Measurements from ENCODE around the gene FZD8. TPM values are rescaled to one million over a fixed set of nuclear protein-coding genes. Genes with fewer than 3 reads are reported as not detected.

FZD8 gene, protein sequence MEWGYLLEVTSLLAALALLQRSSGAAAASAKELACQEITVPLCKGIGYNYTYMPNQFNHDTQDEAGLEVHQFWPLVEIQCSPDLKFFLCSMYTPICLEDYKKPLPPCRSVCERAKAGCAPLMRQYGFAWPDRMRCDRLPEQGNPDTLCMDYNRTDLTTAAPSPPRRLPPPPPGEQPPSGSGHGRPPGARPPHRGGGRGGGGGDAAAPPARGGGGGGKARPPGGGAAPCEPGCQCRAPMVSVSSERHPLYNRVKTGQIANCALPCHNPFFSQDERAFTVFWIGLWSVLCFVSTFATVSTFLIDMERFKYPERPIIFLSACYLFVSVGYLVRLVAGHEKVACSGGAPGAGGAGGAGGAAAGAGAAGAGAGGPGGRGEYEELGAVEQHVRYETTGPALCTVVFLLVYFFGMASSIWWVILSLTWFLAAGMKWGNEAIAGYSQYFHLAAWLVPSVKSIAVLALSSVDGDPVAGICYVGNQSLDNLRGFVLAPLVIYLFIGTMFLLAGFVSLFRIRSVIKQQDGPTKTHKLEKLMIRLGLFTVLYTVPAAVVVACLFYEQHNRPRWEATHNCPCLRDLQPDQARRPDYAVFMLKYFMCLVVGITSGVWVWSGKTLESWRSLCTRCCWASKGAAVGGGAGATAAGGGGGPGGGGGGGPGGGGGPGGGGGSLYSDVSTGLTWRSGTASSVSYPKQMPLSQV
- total RNA-seq (2021) (9.9 to 13.7 TPM (median 10.1 TPM) in 3 replicates), Bru-seq, nascent RNA (percentile 70 among the genes with signal in this experiment)
- long read RNA-seq, experiment 1 = 0 reads
- long read RNA-seq, experiment 2, full-length matches to known transcripts = 17 of 17 reads
- long read RNA-seq, experiment 2, partial matches to known transcripts = 0 of 17 reads
- long read RNA-seq, experiment 2, other reads (novel, unspliced or antisense) = 0 of 17 reads
- long read RNA-seq, experiment 3, full-length matches to known transcripts = 1 of 1 reads
- long read RNA-seq, experiment 3, partial matches to known transcripts = 0 of 1 reads
- long read RNA-seq, experiment 3, other reads (novel, unspliced or antisense) = 0 of 1 reads

GRCh38 chr10:35642035-35642792 lies at the start of gene FZD8:
FZD8 (minus strand) TSS chr10:35642296; CDS start chr10:35641429, 867 bp downstream.
- Mint-ChIP-seq H3K36me3 (peaks cover 1% of the 10 kb centered on the region; the same call in 1 of the 2 replicates), H3K4me3 (peak within 1 kb of the TSS; percentile 77), H3K27me3 (ENCODE audit: low read depth) (peaks cover 40% of the 10 kb centered on the region), H3K4me1 (peaks cover 28% of the 10 kb centered on the region), H3K9me3 (peaks cover 1% of the 10 kb centered on the region), H3K27ac (no peak within 1 kb of the TSS)
- ATAC-seq (peak; percentile 73), DNase-seq (ENCODE audit: low spot score) (peak; percentile 92)
- POLR2A ChIA-PET = no interaction called here
- CTCF ChIA-PET = no interaction called here
- TF ChIP-seq CREM (CRISPR knock-in tag; IDR thresholded peaks at IDR 0.05) = no peak
- TF ChIP-seq E2F5 (CRISPR knock-in tag; IDR thresholded peaks at IDR 0.05) = peak; percentile 56; the same call in 1 of the 2 replicates
- no peak for TF ChIP-seq GRHL2 (CRISPR knock-in tag; IDR thresholded peaks at IDR 0.05; ENCODE audit: insufficient replicate concordance, severe bottlenecking)
- TF ChIP-seq, protein P1, sequence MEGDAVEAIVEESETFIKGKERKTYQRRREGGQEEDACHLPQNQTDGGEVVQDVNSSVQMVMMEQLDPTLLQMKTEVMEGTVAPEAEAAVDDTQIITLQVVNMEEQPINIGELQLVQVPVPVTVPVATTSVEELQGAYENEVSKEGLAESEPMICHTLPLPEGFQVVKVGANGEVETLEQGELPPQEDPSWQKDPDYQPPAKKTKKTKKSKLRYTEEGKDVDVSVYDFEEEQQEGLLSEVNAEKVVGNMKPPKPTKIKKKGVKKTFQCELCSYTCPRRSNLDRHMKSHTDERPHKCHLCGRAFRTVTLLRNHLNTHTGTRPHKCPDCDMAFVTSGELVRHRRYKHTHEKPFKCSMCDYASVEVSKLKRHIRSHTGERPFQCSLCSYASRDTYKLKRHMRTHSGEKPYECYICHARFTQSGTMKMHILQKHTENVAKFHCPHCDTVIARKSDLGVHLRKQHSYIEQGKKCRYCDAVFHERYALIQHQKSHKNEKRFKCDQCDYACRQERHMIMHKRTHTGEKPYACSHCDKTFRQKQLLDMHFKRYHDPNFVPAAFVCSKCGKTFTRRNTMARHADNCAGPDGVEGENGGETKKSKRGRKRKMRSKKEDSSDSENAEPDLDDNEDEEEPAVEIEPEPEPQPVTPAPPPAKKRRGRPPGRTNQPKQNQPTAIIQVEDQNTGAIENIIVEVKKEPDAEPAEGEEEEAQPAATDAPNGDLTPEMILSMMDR (IDR thresholded peaks at IDR 0.05) = no peak
- TF ChIP-seq ERG (CRISPR knock-in tag; IDR thresholded peaks at IDR 0.05) = no peak
- no peak for TF ChIP-seq RELA (CRISPR knock-in tag; IDR thresholded peaks at IDR 0.05; ENCODE audit: borderline replicate concordance)
- no peak for TF ChIP-seq EMX1 (CRISPR knock-in tag; IDR thresholded peaks at IDR 0.05)
- no peak for TF ChIP-seq ZNF232 (CRISPR knock-in tag; IDR thresholded peaks at IDR 0.05)
- TF ChIP-seq HMGXB4 (CRISPR knock-in tag; IDR thresholded peaks at IDR 0.05) = no peak; the same call in 1 of the 2 replicates
- TF ChIP-seq RORB (CRISPR knock-in tag; IDR thresholded peaks at IDR 0.05) = no peak
- 0 out of 2 replicates have a peak, but pooled peaks have one; percentile 14 for TF ChIP-seq ESRRA (CRISPR knock-in tag; IDR thresholded peaks at IDR 0.05; ENCODE audit: borderline replicate concordance)
- no peak for TF ChIP-seq KAT7 (CRISPR knock-in tag; IDR thresholded peaks at IDR 0.05; ENCODE audit: borderline replicate concordance)
- no peak for TF ChIP-seq ZNF416 (CRISPR knock-in tag; IDR thresholded peaks at IDR 0.05)
- peak; percentile 26; the same call in 1 of the 2 replicates for TF ChIP-seq FOXK1 (CRISPR knock-in tag; IDR thresholded peaks at IDR 0.05)
- no peak for TF ChIP-seq MXD4 (CRISPR knock-in tag; IDR thresholded peaks at IDR 0.05; ENCODE audit: borderline replicate concordance)
- peak; percentile 87 for TF ChIP-seq ZNF423 (CRISPR knock-in tag; IDR thresholded peaks at IDR 0.05)
- TF ChIP-seq MYBL2 (CRISPR knock-in tag; IDR thresholded peaks at IDR 0.05) = peak; percentile 46; the same call in 1 of the 2 replicates
- TF ChIP-seq E2F1 (CRISPR knock-in tag; IDR thresholded peaks at IDR 0.05) = no peak
- no peak for TF ChIP-seq ZBTB43 (CRISPR knock-in tag; IDR thresholded peaks at IDR 0.05)
- TF ChIP-seq USF1 (CRISPR knock-in tag; IDR thresholded peaks at IDR 0.05) = no peak
- TF ChIP-seq, protein P2, sequence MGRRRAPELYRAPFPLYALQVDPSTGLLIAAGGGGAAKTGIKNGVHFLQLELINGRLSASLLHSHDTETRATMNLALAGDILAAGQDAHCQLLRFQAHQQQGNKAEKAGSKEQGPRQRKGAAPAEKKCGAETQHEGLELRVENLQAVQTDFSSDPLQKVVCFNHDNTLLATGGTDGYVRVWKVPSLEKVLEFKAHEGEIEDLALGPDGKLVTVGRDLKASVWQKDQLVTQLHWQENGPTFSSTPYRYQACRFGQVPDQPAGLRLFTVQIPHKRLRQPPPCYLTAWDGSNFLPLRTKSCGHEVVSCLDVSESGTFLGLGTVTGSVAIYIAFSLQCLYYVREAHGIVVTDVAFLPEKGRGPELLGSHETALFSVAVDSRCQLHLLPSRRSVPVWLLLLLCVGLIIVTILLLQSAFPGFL (CRISPR knock-in tag; IDR thresholded peaks at IDR 0.05; ENCODE audit: borderline replicate concordance) = no peak

All from WTC11 (cell line).